ENCODE measurements around the gene CNGB1. TPM values are rescaled to one million over a fixed set of nuclear protein-coding genes. Genes with fewer than 3 reads are reported as not detected.
"Not testable (repeated sequence)": the region's sequence is repeated elsewhere in the genome, so short reads cannot be mapped to it uniquely, and the experiment has no call there.

Gene CNGB1
- total and polyA plus RNA-seq, 8 donors = 0.08 to 18.0 (median 0.73) TPM; not detected in 5

- intact Hi-C loops (cut with DNase I; ENCODE audit: low total_unique reads) = no loop called here
Measured at GRCh38 chr16:57897053-57897784, 73.7 kb downstream of the CNGB1 start.

GRCh38 chr16:57895081-57895547 lies 75.8 kb downstream of the CNGB1 start:
- Histone ChIP-seq H3K27ac (peak overlapping the region; percentile 76 to 93 (median 88)), H3K4me1 (peaks cover 16 to 57% (median 26%) of the 10 kb centered on the region in 4 donors)
- H3K36me3 ChIP-seq; H3K27me3 ChIP-seq; H3K4me3 ChIP-seq; intact Hi-C loops (cut with DNase I; ENCODE audit: low total_unique reads); H3K9me3 ChIP-seq; DNase-seq: not testable (repeated sequence)
- 71 to 92% (median 86%) methylated on average over 3 of the region's 3 CpGs for WGBS, 5 donors

More at GRCh38 chr16:57897053-57897784, 73.7 kb downstream of the CNGB1 start:
- no peaks in the 10 kb centered on the region for H3K36me3 ChIP-seq
- DNase-seq = no peak
- H3K4me3 ChIP-seq = no peak overlapping the region
- H3K9me3 ChIP-seq = no peaks in the 10 kb centered on the region
- TF ChIP-seq CTCF (IDR thresholded peaks at IDR 0.05) = no peak
- no peak for TF ChIP-seq POLR2AphosphoS5 (IDR thresholded peaks at IDR 0.05)
- no peak for TF ChIP-seq POLR2A (IDR thresholded peaks at IDR 0.05)
- TF ChIP-seq EP300 (IDR thresholded peaks at IDR 0.05) = no peak
- H3K4me1 ChIP-seq = peaks cover 7 to 38% (median 18%) of the 10 kb centered on the region in 4 donors
- H3K27me3 ChIP-seq = peaks cover 0 to 23% (median 0%) of the 10 kb centered on the region in 3 donors
- no peak overlapping the region for H3K27ac ChIP-seq
- 77 to 89% (median 83%) methylated on average over 18 of the region's 18 CpGs for whole genome bisulfite sequencing, 5 donors

GRCh38 chr16:57894390-57895080 lies 76.4 kb downstream of the CNGB1 start:
- H3K27me3 ChIP-seq = no peaks in the 10 kb centered on the region
- peak overlapping the region; percentile 37 to 93 (median 88) for H3K27ac ChIP-seq
- WGBS, 5 donors = 38 to 58% (median 41%) methylated on average over 10 of the region's 10 CpGs
- intact Hi-C loops (cut with DNase I; ENCODE audit: low total_unique reads) = no loop called here
- H3K36me3 ChIP-seq = no peaks in the 10 kb centered on the region
- TF ChIP-seq POLR2AphosphoS5 (IDR thresholded peaks at IDR 0.05) (peak in 2 of 3 donors; percentile 30 to 50), EP300 (IDR thresholded peaks at IDR 0.05) (no peak)
- peak in 1 of 2 donors; percentile 69 for DNase-seq
- H3K4me1 ChIP-seq = peaks cover 16 to 58% (median 31%) of the 10 kb centered on the region in 4 donors
- H3K9me3 ChIP-seq = no peaks in the 10 kb centered on the region
- no peak overlapping the region for H3K4me3 ChIP-seq

GRCh38 chr16:57893559-57894389 lies 77.2 kb downstream of the CNGB1 start:
- peak in 1 of 2 donors; percentile 82 for DNase-seq
- peak in 2 of 3 donors; percentile 56 to 69 for TF ChIP-seq POLR2AphosphoS5 (IDR thresholded peaks at IDR 0.05)
- TF ChIP-seq EP300 (IDR thresholded peaks at IDR 0.05) = no peak
- no peak for TF ChIP-seq POLR2A (IDR thresholded peaks at IDR 0.05)
- TF ChIP-seq CTCF (IDR thresholded peaks at IDR 0.05) = no peak
- H3K4me3 ChIP-seq = no peak overlapping the region
- H3K36me3 ChIP-seq = no peaks in the 10 kb centered on the region
- WGBS, 5 donors = 40 to 52% (median 44%) methylated on average over 17 of the region's 17 CpGs
- intact Hi-C loops (cut with DNase I; ENCODE audit: low total_unique reads) = no loop called here
- H3K4me1 ChIP-seq = peaks cover 18 to 62% (median 35%) of the 10 kb centered on the region in 4 donors
- no peaks in the 10 kb centered on the region for H3K27me3 ChIP-seq
- peak overlapping the region; percentile 37 to 93 (median 88) for H3K27ac ChIP-seq
- H3K9me3 ChIP-seq = no peaks in the 10 kb centered on the region

GRCh38 chr16:57893217-57893558 lies 77.7 kb downstream of the CNGB1 start:
- Histone ChIP-seq H3K36me3 (no peaks in the 10 kb centered on the region), H3K9me3 (no peaks in the 10 kb centered on the region), H3K4me1 (peaks cover 18 to 62% (median 35%) of the 10 kb centered on the region in 4 donors), H3K27ac (peak overlapping the region; percentile 5 to 93 (median 88)), H3K4me3 (no peak overlapping the region), H3K27me3 (no peaks in the 10 kb centered on the region)
- intact Hi-C loops (cut with DNase I; ENCODE audit: low total_unique reads) = no loop called here
- no peak for DNase-seq
- TF ChIP-seq CTCF (IDR thresholded peaks at IDR 0.05) (no peak), POLR2AphosphoS5 (IDR thresholded peaks at IDR 0.05) (no peak), POLR2A (IDR thresholded peaks at IDR 0.05) (no peak), EP300 (IDR thresholded peaks at IDR 0.05) (no peak)
- WGBS, 5 donors = 83 to 93% (median 88%) methylated on average over 5 of the region's 5 CpGs
